EL (cell line): ENCODE measurements around the gene CCDC171.
A peak's percentile ranks its signal among the peaks of the same experiment; 100 is the strongest.
"Not testable (repeated sequence)": the region's sequence is repeated elsewhere in the genome, so short reads cannot be mapped to it uniquely, and the experiment has no call there.

Experiments used
- DNase-seq: peaks from one replicate; pipeline ENCODE4 v3.0.0-alpha.2; 2016

Gene CCDC171

GRCh38 chr9:15697446-15697851, 144.6 kb downstream of the CCDC171 start:
- peak; percentile 87 for DNase-seq

- DNase-seq = not testable (repeated sequence)
These were observed 147.2 kb downstream of the CCDC171 start for GRCh38 chr9:15699876-15700559.

- no peak for DNase-seq
These were observed 154.2 kb downstream of the CCDC171 start for GRCh38 chr9:15707000-15707399.

GRCh38 chr9:15711531-15711930, 158.7 kb downstream of the CCDC171 start:
- DNase-seq = no peak

- no peak for DNase-seq
These were observed 159.1 kb downstream of the CCDC171 start for GRCh38 chr9:15711931-15712330.

- DNase-seq = no peak
These were observed 161.9 kb downstream of the CCDC171 start for GRCh38 chr9:15714746-15715145.

- DNase-seq = no peak
These were observed 164.6 kb downstream of the CCDC171 start for GRCh38 chr9:15717290-15717967.

- no peak for DNase-seq
These were observed 165.6 kb downstream of the CCDC171 start for GRCh38 chr9:15718423-15718822.

- no peak for DNase-seq
These were observed 168.0 kb downstream of the CCDC171 start for GRCh38 chr9:15720861-15721260.

GRCh38 chr9:15722888-15723287, 170.0 kb downstream of the CCDC171 start:
- DNase-seq = no peak

GRCh38 chr9:15724016-15724415, 171.2 kb downstream of the CCDC171 start:
- DNase-seq = peak; percentile 21

- DNase-seq = no peak
These were observed 171.8 kb downstream of the CCDC171 start for GRCh38 chr9:15724612-15725011.

- DNase-seq = no peak
These were observed 173.1 kb downstream of the CCDC171 start for GRCh38 chr9:15725953-15726352.

- DNase-seq = no peak
These were observed 176.7 kb downstream of the CCDC171 start for GRCh38 chr9:15729507-15729906.

GRCh38 chr9:15735083-15735857, 182.4 kb downstream of the CCDC171 start:
- DNase-seq = peak; percentile 93

- DNase-seq = no peak
These were observed 183.7 kb downstream of the CCDC171 start for GRCh38 chr9:15736569-15736968.

GRCh38 chr9:15738011-15738410, 185.2 kb downstream of the CCDC171 start:
- peak; percentile 12 for DNase-seq

GRCh38 chr9:15741015-15741414, 188.2 kb downstream of the CCDC171 start:
- no peak for DNase-seq

GRCh38 chr9:15743512-15743911, 190.7 kb downstream of the CCDC171 start:
- DNase-seq = no peak

- DNase-seq = no peak
These were observed 191.4 kb downstream of the CCDC171 start for GRCh38 chr9:15744196-15744595.

GRCh38 chr9:15746905-15747304, 194.1 kb downstream of the CCDC171 start:
- DNase-seq = no peak

GRCh38 chr9:15755660-15756059, 202.8 kb downstream of the CCDC171 start:
- DNase-seq = no peak

- no peak for DNase-seq
These were observed 208.7 kb downstream of the CCDC171 start for GRCh38 chr9:15761551-15761950.

- no peak for DNase-seq
These were observed 210.5 kb downstream of the CCDC171 start for GRCh38 chr9:15763371-15763770.
